ENCODE data around the gene MYH9. TPM values are rescaled to one million over a fixed set of nuclear protein-coding genes. Genes with fewer than 3 reads are reported as not detected.

Gene MYH9
- polyA plus RNA-seq, 2 donors: 107 to 114 TPM

GRCh38 chr22:36352803-36353507 lies 34.8 kb downstream of the MYH9 start:
- Histone ChIP-seq H3K36me3 (ENCODE audit: control insufficient read depth in 2 of 2, insufficient read depth in 2 of 2, low read length in 1 of 2) (peaks cover 0 to 6% of the 10 kb centered on the region in 2 donors), H3K4me1 (ENCODE audit: control insufficient read depth in 2 of 2, insufficient read depth in 2 of 2, low read length in 1 of 2) (peaks cover 18 to 33% of the 10 kb centered on the region in 2 donors), H3K9me3 (ENCODE audit: control insufficient read depth in 2 of 2, insufficient read depth in 1 of 2, low read depth in 1 of 2, low read length in 1 of 2) (no peaks in the 10 kb centered on the region), H3K27me3 (ENCODE audit: control insufficient read depth in 1 of 2, insufficient read depth in 2 of 2, low read length in 2 of 2) (no peaks in the 10 kb centered on the region), H3K4me3 (ENCODE audit: low read depth in 1 of 2, low read length in 2 of 2) (no peak overlapping the region), H3K27ac (ENCODE audit: low read depth in 2 of 2, low read length in 1 of 2) (peak overlapping the region; percentile 86 to 90)
- 28 to 31% methylated on average over 16 of the region's 16 CpGs for WGBS, 2 donors

GRCh38 chr22:36351921-36352802 lies 35.6 kb downstream of the MYH9 start:
- 36 to 37% methylated on average over 22 of the region's 22 CpGs for WGBS, 2 donors
- no peak overlapping the region for H3K4me3 ChIP-seq (ENCODE audit: low read depth in 1 of 2, low read length in 2 of 2)
- H3K4me1 ChIP-seq (ENCODE audit: control insufficient read depth in 2 of 2, insufficient read depth in 2 of 2, low read length in 1 of 2): peaks cover 20 to 30% of the 10 kb centered on the region in 2 donors
- no peaks in the 10 kb centered on the region for H3K27me3 ChIP-seq (ENCODE audit: control insufficient read depth in 1 of 2, insufficient read depth in 2 of 2, low read length in 2 of 2)
- H3K9me3 ChIP-seq (ENCODE audit: control insufficient read depth in 2 of 2, insufficient read depth in 1 of 2, low read depth in 1 of 2, low read length in 1 of 2): no peaks in the 10 kb centered on the region
- H3K36me3 ChIP-seq (ENCODE audit: control insufficient read depth in 2 of 2, insufficient read depth in 2 of 2, low read length in 1 of 2): peaks cover 0 to 8% of the 10 kb centered on the region in 2 donors
- peak overlapping the region; percentile 86 to 90 for H3K27ac ChIP-seq (ENCODE audit: low read depth in 2 of 2, low read length in 1 of 2)

GRCh38 chr22:36350751-36351594 lies 36.8 kb downstream of the MYH9 start:
- H3K27ac ChIP-seq (ENCODE audit: low read depth in 2 of 2, low read length in 1 of 2): peak overlapping the region; percentile 86 to 90
- WGBS, 2 donors: 45 to 49% methylated on average over 14 of the region's 14 CpGs
- peaks cover 0 to 9% of the 10 kb centered on the region in 2 donors for H3K36me3 ChIP-seq (ENCODE audit: control insufficient read depth in 2 of 2, insufficient read depth in 2 of 2, low read length in 1 of 2)
- H3K27me3 ChIP-seq (ENCODE audit: control insufficient read depth in 1 of 2, insufficient read depth in 2 of 2, low read length in 2 of 2): no peaks in the 10 kb centered on the region
- no peak overlapping the region for H3K4me3 ChIP-seq (ENCODE audit: low read depth in 1 of 2, low read length in 2 of 2)
- no peaks in the 10 kb centered on the region for H3K9me3 ChIP-seq (ENCODE audit: control insufficient read depth in 2 of 2, insufficient read depth in 1 of 2, low read depth in 1 of 2, low read length in 1 of 2)
- H3K4me1 ChIP-seq (ENCODE audit: control insufficient read depth in 2 of 2, insufficient read depth in 2 of 2, low read length in 1 of 2): peaks cover 17 to 24% of the 10 kb centered on the region in 2 donors

DNA sequence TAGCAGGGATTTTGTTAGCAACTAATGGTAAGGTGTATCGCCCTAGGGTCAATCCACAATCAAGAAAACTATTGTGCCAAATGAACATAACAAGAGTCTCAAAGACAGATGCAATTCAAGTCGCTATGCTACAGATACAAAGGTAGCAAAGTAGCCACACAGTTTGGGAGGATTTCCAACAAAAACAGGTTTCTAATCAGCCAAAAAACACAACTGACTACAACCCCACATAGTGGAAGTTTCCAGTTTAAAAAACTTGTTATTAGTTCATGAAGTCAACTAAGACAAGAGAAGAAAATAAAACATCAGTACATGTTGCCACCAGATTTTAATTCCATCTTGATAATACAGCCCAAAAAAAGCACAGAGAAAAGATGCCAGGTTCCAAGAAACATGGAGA lies 38.0 kb downstream of the MYH9 start:
- Histone ChIP-seq H3K27ac (ENCODE audit: low read depth in 2 of 2, low read length in 1 of 2) (peak overlapping the region; percentile 18 to 73), H3K4me3 (ENCODE audit: low read depth in 1 of 2, low read length in 2 of 2) (no peak overlapping the region), H3K9me3 (ENCODE audit: control insufficient read depth in 2 of 2, insufficient read depth in 1 of 2, low read depth in 1 of 2, low read length in 1 of 2) (no peaks in the 10 kb centered on the region), H3K36me3 (ENCODE audit: control insufficient read depth in 2 of 2, insufficient read depth in 2 of 2, low read length in 1 of 2) (peaks cover 0 to 9% of the 10 kb centered on the region in 2 donors), H3K4me1 (ENCODE audit: control insufficient read depth in 2 of 2, insufficient read depth in 2 of 2, low read length in 1 of 2) (peaks cover 16 to 22% of the 10 kb centered on the region in 2 donors), H3K27me3 (ENCODE audit: control insufficient read depth in 1 of 2, insufficient read depth in 2 of 2, low read length in 2 of 2) (no peaks in the 10 kb centered on the region)
- WGBS, 2 donors: 79 to 85% methylated on average over 2 of the region's 2 CpGs

- Histone ChIP-seq H3K4me3 (ENCODE audit: low read depth in 1 of 2, low read length in 2 of 2) (no peak overlapping the region), H3K27me3 (ENCODE audit: control insufficient read depth in 1 of 2, insufficient read depth in 2 of 2, low read length in 2 of 2) (no peaks in the 10 kb centered on the region), H3K36me3 (ENCODE audit: control insufficient read depth in 2 of 2, insufficient read depth in 2 of 2, low read length in 1 of 2) (peaks cover 0 to 9% of the 10 kb centered on the region in 2 donors), H3K9me3 (ENCODE audit: control insufficient read depth in 2 of 2, insufficient read depth in 1 of 2, low read depth in 1 of 2, low read length in 1 of 2) (no peaks in the 10 kb centered on the region), H3K4me1 (ENCODE audit: control insufficient read depth in 2 of 2, insufficient read depth in 2 of 2, low read length in 1 of 2) (peaks cover 24 to 28% of the 10 kb centered on the region in 2 donors), H3K27ac (ENCODE audit: low read depth in 2 of 2, low read length in 1 of 2) (peak overlapping the region; percentile 11 to 77)
- 75 to 85% methylated on average over 14 of the region's 14 CpGs for WGBS, 2 donors
Measured at GRCh38 chr22:36348760-36349159, 39.0 kb downstream of the MYH9 start.

DNA sequence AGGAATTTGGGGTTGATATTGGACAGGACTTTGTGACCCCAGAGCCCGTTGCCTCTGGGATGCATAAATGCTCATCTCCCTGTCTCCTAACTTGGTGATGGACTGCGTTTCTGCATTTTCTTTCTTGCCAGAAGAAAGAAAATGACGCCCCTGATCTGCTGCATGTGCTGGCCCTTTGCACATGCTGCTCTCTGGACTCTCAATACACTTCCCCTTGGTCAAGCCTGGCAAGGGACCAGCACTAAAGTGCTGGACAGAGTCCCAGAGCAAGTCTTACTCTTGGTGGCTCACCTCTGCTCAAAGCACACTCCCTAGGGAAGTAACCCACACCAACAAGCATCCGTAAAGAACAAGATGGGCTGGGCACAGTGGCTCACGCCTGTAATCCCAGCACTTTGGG lies 40.7 kb downstream of the MYH9 start:
- H3K27ac ChIP-seq (ENCODE audit: low read depth in 2 of 2, low read length in 1 of 2): peak overlapping the region in 1 of 2 donors; percentile 70
- H3K4me1 ChIP-seq (ENCODE audit: control insufficient read depth in 2 of 2, insufficient read depth in 2 of 2, low read length in 1 of 2): peaks cover 17 to 21% of the 10 kb centered on the region in 2 donors
- WGBS, 2 donors: 58 to 68% methylated on average over 5 of the region's 5 CpGs
- H3K4me3 ChIP-seq (ENCODE audit: low read depth in 1 of 2, low read length in 2 of 2): no peak overlapping the region
- peaks cover 3 to 18% of the 10 kb centered on the region in 2 donors for H3K36me3 ChIP-seq (ENCODE audit: control insufficient read depth in 2 of 2, insufficient read depth in 2 of 2, low read length in 1 of 2)
- H3K27me3 ChIP-seq (ENCODE audit: control insufficient read depth in 1 of 2, insufficient read depth in 2 of 2, low read length in 2 of 2): no peaks in the 10 kb centered on the region
- H3K9me3 ChIP-seq (ENCODE audit: control insufficient read depth in 2 of 2, insufficient read depth in 1 of 2, low read depth in 1 of 2, low read length in 1 of 2): no peaks in the 10 kb centered on the region

GRCh38 chr22:36344106-36344827 lies 43.5 kb downstream of the MYH9 start:
- no peaks in the 10 kb centered on the region for H3K9me3 ChIP-seq (ENCODE audit: control insufficient read depth in 2 of 2, insufficient read depth in 1 of 2, low read depth in 1 of 2, low read length in 1 of 2)
- WGBS, 2 donors: 65 to 75% methylated on average over 23 of the region's 23 CpGs
- H3K4me1 ChIP-seq (ENCODE audit: control insufficient read depth in 2 of 2, insufficient read depth in 2 of 2, low read length in 1 of 2): peaks cover 7 to 12% of the 10 kb centered on the region in 2 donors
- peak overlapping the region; percentile 68 to 91 for H3K27ac ChIP-seq (ENCODE audit: low read depth in 2 of 2, low read length in 1 of 2)
- no peaks in the 10 kb centered on the region for H3K27me3 ChIP-seq (ENCODE audit: control insufficient read depth in 1 of 2, insufficient read depth in 2 of 2, low read length in 2 of 2)
- H3K36me3 ChIP-seq (ENCODE audit: control insufficient read depth in 2 of 2, insufficient read depth in 2 of 2, low read length in 1 of 2): peaks cover 13 to 32% of the 10 kb centered on the region in 2 donors
- H3K4me3 ChIP-seq (ENCODE audit: low read depth in 1 of 2, low read length in 2 of 2): no peak overlapping the region

DNA sequence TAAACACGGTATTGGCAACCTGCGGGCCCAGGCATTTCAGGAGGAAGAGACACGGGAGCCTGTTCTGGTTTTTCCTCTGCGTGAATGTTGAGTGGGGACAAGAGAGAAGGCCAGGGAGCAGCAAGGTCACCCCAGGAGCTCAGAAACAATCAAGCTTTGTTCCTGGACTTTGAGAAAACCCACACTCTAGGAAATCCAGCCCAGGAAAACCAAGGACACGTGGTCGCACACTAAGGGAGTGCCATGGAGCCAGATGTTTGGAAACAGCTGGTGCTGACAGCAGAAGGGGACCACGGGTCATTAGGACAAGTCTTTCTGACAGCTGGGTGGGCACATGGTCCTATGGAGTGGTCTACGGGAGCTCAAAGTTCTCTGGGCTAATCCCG lies 44.1 kb downstream of the MYH9 start:
- Histone ChIP-seq H3K4me3 (ENCODE audit: low read depth in 1 of 2, low read length in 2 of 2) (no peak overlapping the region), H3K36me3 (ENCODE audit: control insufficient read depth in 2 of 2, insufficient read depth in 2 of 2, low read length in 1 of 2) (peaks cover 14 to 28% of the 10 kb centered on the region in 2 donors), H3K27ac (ENCODE audit: low read depth in 2 of 2, low read length in 1 of 2) (peak overlapping the region; percentile 68 to 91), H3K9me3 (ENCODE audit: control insufficient read depth in 2 of 2, insufficient read depth in 1 of 2, low read depth in 1 of 2, low read length in 1 of 2) (no peaks in the 10 kb centered on the region), H3K27me3 (ENCODE audit: control insufficient read depth in 1 of 2, insufficient read depth in 2 of 2, low read length in 2 of 2) (no peaks in the 10 kb centered on the region), H3K4me1 (ENCODE audit: control insufficient read depth in 2 of 2, insufficient read depth in 2 of 2, low read length in 1 of 2) (peaks cover 7 to 12% of the 10 kb centered on the region in 2 donors)
- WGBS, 2 donors: 37 to 38% methylated on average over 9 of the region's 9 CpGs
